HepG2 (cell line): ENCODE measurements around the gene ZCCHC3. TPM values are rescaled to one million over a fixed set of nuclear protein-coding genes. Genes with fewer than 3 reads are reported as not detected.

Source experiments
- ATM ChIP-seq: fragments of 450-650 bp; IDR thresholded peaks from 2 replicates; pipeline ENCODE4 v1.7.1; 2017; ENCODE audit warnings: mild to moderate bottlenecking, borderline replicate concordance
- LCORL ChIP-seq, 2 experiments: fragments of 450-650 bp in 1 of 2; sonication (generic) in 1 of 2; formaldehyde crosslinking in 1 of 2; IDR thresholded peaks; 2 replicates each; pipeline versions ENCODE4 v1.5.0 to v1.6.1; 2017 to 2020; ENCODE audit warnings: antibody characterized with exemption in 1 of 2, missing genetic modification reagents in 1 of 2
- MYPOP ChIP-seq: sonication (generic); formaldehyde crosslinking; IDR thresholded peaks from 2 replicates; pipeline ENCODE4 v1.8.1; 2023; ENCODE audit warnings: mild to moderate bottlenecking, moderate library complexity, missing genetic modification reagents
- TBX2 ChIP-seq: sonication (generic); formaldehyde crosslinking; IDR thresholded peaks from 2 replicates; pipeline ENCODE4 v1.5.0; 2020; ENCODE audit warnings: missing genetic modification reagents, mild to moderate bottlenecking, borderline replicate concordance
- ZBTB40 ChIP-seq, 2 experiments: fragments of 450-650 bp in 1 of 2; sonication (generic) in 1 of 2; formaldehyde crosslinking in 1 of 2; IDR thresholded peaks; 2 replicates each; pipeline versions ENCODE4 v1.6.1 to v1.8.0; 2016 to 2022; ENCODE audit warnings: antibody characterized with exemption in 1 of 2, mild to moderate bottlenecking in 1 of 2, missing genetic modification reagents in 1 of 2
- ZBTB7B ChIP-seq: sonication (generic); formaldehyde crosslinking; IDR thresholded peaks from 2 replicates; pipeline ENCODE4 v1.4.0; 2020; ENCODE audit warnings: missing genetic modification reagents
- ZNF280D ChIP-seq: sonication (generic); formaldehyde crosslinking; IDR thresholded peaks from 2 replicates; pipeline ENCODE4 v1.5.1; 2020; ENCODE audit warnings: mild to moderate bottlenecking, missing genetic modification reagents
- ZNF317 ChIP-seq: sonication (generic); formaldehyde crosslinking; IDR thresholded peaks from 2 replicates; pipeline ENCODE4 v1.5.0; 2020; ENCODE audit warnings: mild to moderate bottlenecking, missing genetic modification reagents
- ZNF329 ChIP-seq: sonication (generic); formaldehyde crosslinking; IDR thresholded peaks from 2 replicates; pipeline ENCODE4 v1.9.0; 2021; ENCODE audit warnings: low read depth, mild to moderate bottlenecking, missing genetic modification reagents
- polyA plus RNA-seq, 8 experiments: library from polyadenylated mRNA; depleted of rRNA in 3 of 8; stranded (reverse) in 7 of 8; unstranded in 1 of 8; fragments of >200 nt; fragmentation: Illumina TruSeq in 4 of 8; extraction: Trizol in 4 of 8; gene quantifications; 2 replicates each; pipeline versions ENCODE4 v1.2.1 to v1.2.3, GENCODE V29; 2011 to 2016; ENCODE audit warnings: low read depth in 4 of 8, missing spikeins in 1 of 8, mixed read lengths in 1 of 8; ENCODE audit not compliant: insufficient read depth in 1 of 8
- total RNA-seq, 5 experiments: library from RNA; depleted of rRNA; stranded (reverse); fragments of >200 nt; fragmentation: Illumina TruSeq; extraction: Trizol; gene quantifications; 2 replicates each; pipeline ENCODE4 v1.2.3, GENCODE V29; 2016; ENCODE audit warnings: low read depth in 1 of 5

Gene ZCCHC3
- total and polyA plus RNA-seq, 2 of the 13 experiments (the other 11 are each of a cell fraction or from before 2014, with no cell fraction given), result 46.6 to 63.0 TPM

- TF ChIP-seq ATM (no peak), LCORL (IDR thresholded peaks at IDR 0.05) (no peak), LCORL (CRISPR knock-in tag; IDR thresholded peaks at IDR 0.05) (peak; percentile 97), ZNF280D (CRISPR knock-in tag) (peak; percentile 80; the same call in 1 of the 2 replicates), ZBTB40 (IDR thresholded peaks at IDR 0.05) (no peak), ZBTB40 (CRISPR knock-in tag; IDR thresholded peaks at IDR 0.05) (peak; percentile 93), TBX2 (CRISPR knock-in tag) (peak; percentile 98), ZNF317 (peak; percentile 8; the same call in 1 of the 2 replicates), ZBTB7B (CRISPR knock-in tag) (no peak; the same call in 1 of the 2 replicates), MYPOP (CRISPR knock-in tag) (peak; percentile 85), ZNF329 (CRISPR knock-in tag) (no peak)
Observed at GRCh38 chr20:324177-325044, 27.0 kb downstream of the ZCCHC3 start (continued).
